ENCODE results near the gene SORCS1.

- TF ChIP-seq CTCF (IDR thresholded peaks at IDR 0.05) (no peak), POLR2A (IDR thresholded peaks at IDR 0.05) (no peak)
Observed at GRCh38 chr10:106765928-106766327, 398.6 kb downstream of the SORCS1 start.

All from ovary (tissue), 3 donors.